GM18519 (cell line): Measurements from ENCODE around the gene THBD.

Experiments used
- ATAC-seq: cut with Tn5 transposase; IDR thresholded peaks from one replicate; pipeline ENCODE4 v1.9.1; 2021; ENCODE audit warnings: mild to moderate bottlenecking, moderate library complexity; ENCODE audit not compliant: unreplicated experiment, low FRiP score

Gene THBD

GRCh38 chr20:23049201-23050075 is at the start of gene THBD:
THBD (minus strand) TSS chr20:23049672; CDS start chr20:23049504, 168 bp downstream.
- ATAC-seq = no peak

GRCh38 chr20:23097636-23098580 is 48.4 kb upstream of the THBD start:
- ATAC-seq = no peak

- no peak for ATAC-seq
Observed at GRCh38 chr20:23096986-23097520, 47.6 kb upstream of the THBD start.

GRCh38 chr20:23096097-23096496 is 46.6 kb upstream of the THBD start:
- ATAC-seq = no peak

- no peak for ATAC-seq
Observed at GRCh38 chr20:23095499-23095898, 46.0 kb upstream of the THBD start.

GRCh38 chr20:23094927-23095326 is 45.5 kb upstream of the THBD start:
- no peak for ATAC-seq

- ATAC-seq = no peak
Observed at GRCh38 chr20:23094213-23094896, 44.9 kb upstream of the THBD start.

GRCh38 chr20:23093613-23094012 is 44.1 kb upstream of the THBD start:
- no peak for ATAC-seq

GRCh38 chr20:23092861-23093495 is 43.5 kb upstream of the THBD start:
- ATAC-seq = no peak

- ATAC-seq = no peak
Observed at GRCh38 chr20:23092384-23092756, 42.9 kb upstream of the THBD start.

GRCh38 chr20:23091721-23092383 is 42.4 kb upstream of the THBD start:
- ATAC-seq = no peak

- no peak for ATAC-seq
Observed at GRCh38 chr20:23090878-23091277, 41.4 kb upstream of the THBD start.

- no peak for ATAC-seq
Observed at GRCh38 chr20:23090147-23090546, 40.7 kb upstream of the THBD start.

- ATAC-seq = no peak
Observed at GRCh38 chr20:23088866-23089265, 39.4 kb upstream of the THBD start.

- ATAC-seq = no peak
Observed at GRCh38 chr20:23087587-23088251, 38.2 kb upstream of the THBD start.

GRCh38 chr20:23086931-23087411 is 37.5 kb upstream of the THBD start:
- no peak for ATAC-seq

GRCh38 chr20:23086056-23086566 is 36.6 kb upstream of the THBD start, which contains the start of gene CD93:
CD93 (minus strand) TSS chr20:23086324; CDS start chr20:23086192, 132 bp downstream.
- no peak for ATAC-seq

- no peak for ATAC-seq
Observed at GRCh38 chr20:23085436-23086055, 36.1 kb upstream of the THBD start.
